Thyroid gland (tissue), 4 donors: Measurements from ENCODE around the gene TMEM79.

Source experiments
- CTCF ChIP-seq, 6 experiments: fragments of 200-600 bp in 3 of 6; fragments of 450-650 bp in 3 of 6; sonication (generic) in 3 of 6; IDR thresholded peaks; one replicate each; pipeline ENCODE4 v1.5.1; 2016 to 2019; ENCODE audit warnings: antibody characterized with exemption in 6 of 6, mild to moderate bottlenecking in 2 of 6, inconsistent platforms in 1 of 6, moderate library complexity in 1 of 6
- POLR2A ChIP-seq, 2 donors: fragments of 450-650 bp; IDR thresholded peaks; one replicate each; pipeline ENCODE4 v1.6.1; 2017; ENCODE audit warnings: antibody characterized with exemption in 2 of 2, mild to moderate bottlenecking in 2 of 2, moderate library complexity in 1 of 2

- TF ChIP-seq POLR2A (IDR thresholded peaks at IDR 0.05): no peak
- TF ChIP-seq CTCF (IDR thresholded peaks at IDR 0.05): no peak
Observed at GRCh38 chr1:156289857-156290256, 5.7 kb downstream of the TMEM79 start.
